ENCODE measurements around the gene SPSB2. TPM values are rescaled to one million over a fixed set of nuclear protein-coding genes. Genes with fewer than 3 reads are reported as not detected.

Gene SPSB2
- total and polyA plus RNA-seq, 2 experiments from 2014 or later = 12.3 to 13.5 TPM

DNA sequence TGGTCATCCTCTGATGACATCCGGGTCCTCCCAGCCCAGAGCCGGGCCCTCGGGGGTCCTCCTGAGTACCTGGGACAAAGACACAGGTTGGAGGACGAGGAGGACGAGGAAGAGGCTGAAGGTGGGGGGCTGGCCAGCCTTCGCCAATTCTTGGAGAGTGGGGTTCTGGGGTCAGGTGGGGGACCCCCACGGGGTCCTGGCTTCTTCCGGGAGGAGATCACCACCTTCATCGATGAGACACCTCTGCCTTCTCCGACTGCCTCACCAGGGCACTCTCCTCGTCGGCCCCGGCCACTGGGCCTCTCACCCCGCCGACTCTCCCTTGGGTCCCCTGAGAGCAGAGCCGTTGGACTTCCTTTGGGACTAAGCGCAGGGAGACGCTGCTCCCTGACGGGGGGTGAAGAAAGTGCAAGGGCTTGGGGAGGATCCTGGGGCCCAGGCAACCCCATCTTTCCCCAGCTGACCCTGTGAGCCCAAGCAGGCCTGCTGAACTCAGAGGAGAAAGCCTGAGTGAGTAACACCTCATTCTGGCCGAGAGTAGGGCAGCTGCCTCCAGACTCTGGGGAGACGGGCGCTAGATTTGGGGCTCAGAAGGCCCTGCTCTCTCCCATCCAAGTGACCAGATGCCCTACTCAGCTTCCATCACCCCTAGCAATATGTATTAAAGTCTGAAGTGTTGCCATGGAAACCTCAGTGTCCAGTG lies 46.2 kb downstream of the SPSB2 start:
- Histone ChIP-seq H3K9me3 (ENCODE audit: low read depth) (no peaks in the 10 kb centered on the region), H3K36me3 (peaks cover 9% of the 10 kb centered on the region), H3K27ac (peak overlapping the region; percentile 49), H3K27me3 (no peaks in the 10 kb centered on the region), H3K4me1 (ENCODE audit: low read depth) (peaks cover 17% of the 10 kb centered on the region), H3K4me3 (no peak overlapping the region)
- no peak for TF ChIP-seq CTCF (IDR thresholded peaks at IDR 0.05; ENCODE audit: low read depth, low read length)
- DNase-seq (ENCODE audit: low read depth in 1 of 2, low spot score in 1 of 2) = no peak

DNA sequence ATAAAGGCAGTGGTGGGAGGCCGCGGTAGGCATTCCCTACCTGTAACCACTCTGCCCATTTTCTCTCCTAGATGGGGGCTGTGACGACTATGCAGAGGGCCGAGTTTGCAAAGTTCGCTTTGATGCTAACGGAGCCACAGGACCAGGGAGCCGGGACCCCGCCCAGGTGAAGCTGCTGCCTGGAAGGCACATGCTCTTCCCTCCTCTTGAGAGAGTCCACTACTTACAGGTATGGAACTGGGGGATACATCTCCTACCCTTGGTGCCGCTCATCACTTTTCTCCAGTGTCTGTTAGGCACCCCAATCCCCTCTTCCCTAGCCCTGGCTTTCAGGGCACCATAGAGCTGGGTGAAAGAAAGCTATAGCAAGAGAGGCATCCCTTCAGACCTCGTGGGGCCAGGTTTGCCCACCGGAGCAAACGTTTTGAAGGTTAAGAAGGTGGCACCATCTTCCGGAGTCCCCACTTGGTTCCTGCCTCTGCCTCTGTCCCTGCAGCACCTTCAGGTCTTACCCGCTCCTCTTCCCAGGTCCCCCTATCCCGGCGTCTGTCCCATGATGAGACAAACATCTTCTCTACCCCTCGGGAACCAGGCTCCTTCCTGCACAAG lies 46.9 kb downstream of the SPSB2 start:
- Histone ChIP-seq H3K36me3 (peaks cover 6% of the 10 kb centered on the region), H3K27ac (no peak overlapping the region), H3K4me3 (no peak overlapping the region), H3K9me3 (ENCODE audit: low read depth) (no peaks in the 10 kb centered on the region), H3K4me1 (ENCODE audit: low read depth) (peaks cover 18% of the 10 kb centered on the region), H3K27me3 (no peaks in the 10 kb centered on the region)
- TF ChIP-seq CTCF (IDR thresholded peaks at IDR 0.05; ENCODE audit: low read depth, low read length) = no peak
- DNase-seq (ENCODE audit: low read depth in 1 of 2, low spot score in 1 of 2) = no peak

- Histone ChIP-seq H3K4me1 (ENCODE audit: low read depth) (peaks cover 23% of the 10 kb centered on the region), H3K27ac (no peak overlapping the region), H3K9me3 (ENCODE audit: low read depth) (no peaks in the 10 kb centered on the region), H3K27me3 (no peaks in the 10 kb centered on the region), H3K36me3 (peaks cover under 1% of the 10 kb centered on the region), H3K4me3 (no peak overlapping the region)
- peak; percentile 91 for TF ChIP-seq CTCF (IDR thresholded peaks at IDR 0.05; ENCODE audit: low read depth, low read length)
- DNase-seq (ENCODE audit: low read depth in 1 of 2, low spot score in 1 of 2) = peak; percentile 86 to 89
Observed at GRCh38 chr12:6825398-6826124, 47.5 kb downstream of the SPSB2 start.

- H3K4me1 ChIP-seq (ENCODE audit: low read depth) = peaks cover 29% of the 10 kb centered on the region
- TF ChIP-seq CTCF (IDR thresholded peaks at IDR 0.05; ENCODE audit: low read depth, low read length) = no peak
- H3K27me3 ChIP-seq = no peaks in the 10 kb centered on the region
- no peaks in the 10 kb centered on the region for H3K9me3 ChIP-seq (ENCODE audit: low read depth)
- H3K27ac ChIP-seq = no peak overlapping the region
- no peaks in the 10 kb centered on the region for H3K36me3 ChIP-seq
- H3K4me3 ChIP-seq = no peak overlapping the region
- DNase-seq (ENCODE audit: low read depth in 1 of 2, low spot score in 1 of 2) = peak in 1 of 2 donors; percentile 37
Observed at GRCh38 chr12:6824901-6825381, 48.2 kb downstream of the SPSB2 start.

DNA sequence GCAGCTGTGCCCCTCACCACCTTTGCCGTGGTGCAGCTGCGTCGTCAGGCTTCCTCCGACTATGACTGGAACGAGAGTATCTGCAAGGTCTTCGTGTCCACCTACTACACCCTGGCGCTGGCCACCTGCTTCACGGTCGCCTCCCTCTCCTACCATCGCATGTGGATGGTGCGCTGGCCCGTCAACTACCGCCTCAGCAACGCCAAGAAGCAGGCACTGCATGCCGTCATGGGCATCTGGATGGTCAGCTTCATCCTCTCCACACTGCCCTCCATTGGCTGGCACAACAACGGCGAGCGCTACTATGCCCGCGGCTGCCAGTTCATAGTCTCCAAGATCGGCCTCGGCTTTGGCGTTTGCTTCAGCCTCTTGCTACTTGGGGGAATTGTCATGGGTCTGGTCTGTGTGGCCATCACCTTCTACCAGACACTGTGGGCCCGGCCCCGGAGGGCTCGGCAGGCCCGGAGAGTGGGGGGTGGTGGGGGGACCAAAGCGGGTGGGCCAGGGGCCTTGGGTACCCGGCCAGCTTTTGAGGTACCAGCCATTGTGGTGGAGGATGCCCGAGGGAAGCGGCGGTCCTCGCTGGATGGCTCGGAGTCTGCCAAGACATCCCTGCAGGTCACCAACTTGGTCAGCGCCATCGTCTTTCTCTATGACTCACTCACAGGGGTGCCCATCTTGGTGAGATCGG lies 48.9 kb downstream of the SPSB2 start:
- H3K4me3 ChIP-seq = no peak overlapping the region
- no peaks in the 10 kb centered on the region for H3K27me3 ChIP-seq
- TF ChIP-seq CTCF (IDR thresholded peaks at IDR 0.05; ENCODE audit: low read depth, low read length) = no peak
- peaks cover 29% of the 10 kb centered on the region for H3K4me1 ChIP-seq (ENCODE audit: low read depth)
- H3K36me3 ChIP-seq = no peaks in the 10 kb centered on the region
- no peak overlapping the region for H3K27ac ChIP-seq
- DNase-seq (ENCODE audit: low read depth in 1 of 2, low spot score in 1 of 2) = no peak
- no peaks in the 10 kb centered on the region for H3K9me3 ChIP-seq (ENCODE audit: low read depth)
